Activated CD4-positive, alpha-beta T cell treated with anti-CD3 and anti-CD28 coated beads, Interleukin-2, amount 50 U/mL, for 1 hour (primary cell): Measurements from ENCODE around the gene GPD2.

Experiments used
- DNase-seq: peaks from one replicate; pipeline ENCODE4 v3.0.0-alpha.2; 2020

GPD2 gene

DNA sequence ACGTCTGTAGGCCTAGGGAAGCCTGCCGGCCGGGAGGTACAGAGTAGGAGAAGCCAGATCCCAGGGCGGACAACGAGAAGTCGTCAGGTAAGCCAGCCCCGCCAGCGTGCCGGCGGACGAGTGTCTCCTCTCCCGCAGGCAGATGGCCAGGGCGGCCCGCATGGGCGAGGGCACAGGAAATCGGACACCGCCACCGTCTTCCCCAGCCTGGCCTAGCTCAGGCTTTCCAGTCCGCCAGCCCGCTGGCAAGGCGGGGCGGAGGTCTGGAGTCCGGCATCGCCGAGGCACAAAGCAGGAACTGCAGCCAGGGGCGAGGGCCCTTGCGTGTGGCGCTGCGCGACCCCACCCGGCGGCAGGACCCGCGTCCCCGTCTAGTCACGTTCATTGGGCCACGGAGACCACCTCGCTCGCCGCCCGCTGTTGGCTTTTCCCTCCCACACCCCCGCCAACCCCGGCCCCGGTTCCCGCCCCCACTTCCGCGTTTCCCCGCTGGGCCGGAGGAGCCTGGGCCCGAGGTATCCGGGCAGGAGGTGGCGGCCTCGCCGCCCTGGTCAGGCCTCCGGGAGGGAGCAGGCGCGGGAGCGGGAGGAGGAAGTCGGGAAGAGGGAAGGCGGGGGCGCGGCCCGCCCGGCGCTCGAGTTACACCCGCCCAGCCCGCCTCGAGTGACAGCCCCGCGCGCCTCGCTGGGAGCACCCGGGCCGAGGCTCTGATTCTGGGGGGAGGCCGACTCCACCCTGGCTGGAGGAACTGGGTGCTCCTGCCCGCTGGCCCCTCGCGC lies at the start of gene GPD2:
GPD2 (plus strand) TSS at position 662 of the 779 bp plus-strand sequence. CDS start 39,727 bp downstream, outside the sequence.
- DNase-seq: peak; percentile 50

DNA sequence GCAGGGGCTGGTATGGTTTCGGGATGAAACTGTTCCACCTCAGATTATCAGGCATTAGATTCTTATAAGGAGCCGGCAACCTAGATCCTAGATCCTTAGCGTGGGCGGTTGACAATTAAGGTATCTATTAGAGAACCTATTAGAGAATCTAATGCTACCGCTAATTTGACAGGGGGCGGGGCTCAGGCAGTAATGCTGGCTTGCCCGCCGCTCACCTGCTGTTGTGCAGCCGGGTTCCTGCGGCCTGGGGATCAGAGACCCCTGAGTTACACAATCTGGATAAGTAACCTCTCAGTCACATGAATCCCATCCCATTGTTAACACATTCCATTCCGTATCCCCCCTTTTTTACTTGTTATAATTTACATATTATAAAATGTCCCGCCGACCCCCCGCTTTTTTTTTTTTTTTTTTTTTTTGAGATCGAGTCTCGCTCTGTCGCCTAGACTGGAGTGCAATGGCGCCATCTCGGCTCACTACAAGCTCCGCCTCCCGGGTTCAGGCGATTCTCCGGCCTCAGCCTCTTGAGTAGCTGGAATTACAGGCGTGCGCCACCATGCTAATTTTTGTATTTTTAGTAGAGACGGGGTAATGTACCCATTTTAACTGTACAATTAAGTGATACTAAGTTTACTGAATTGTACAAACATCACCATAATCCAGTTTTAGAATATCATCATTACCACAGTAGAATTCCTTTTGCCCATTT lies 42.0 kb upstream of the GPD2 start:
- DNase-seq: no peak

DNA sequence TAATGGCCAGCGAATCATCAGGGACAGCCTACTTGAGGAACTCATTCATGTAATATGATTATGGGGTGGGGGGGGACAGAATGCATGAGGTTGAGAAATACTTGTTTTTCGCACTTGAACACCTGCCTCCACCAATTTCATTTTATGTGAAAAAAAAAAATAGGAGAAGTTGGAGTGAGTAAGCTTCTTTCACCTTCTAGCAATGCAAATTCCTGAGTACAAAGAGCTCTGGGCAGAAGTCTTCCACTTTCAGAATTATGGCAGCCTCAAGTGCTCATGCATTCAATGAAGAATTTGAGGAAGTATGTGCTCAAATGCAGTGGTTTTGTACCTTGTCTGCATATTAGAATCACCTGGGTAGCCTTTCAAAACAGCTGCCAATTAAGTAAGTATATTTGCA lies 40.1 kb upstream of the GPD2 start:
- DNase-seq: no peak

DNA sequence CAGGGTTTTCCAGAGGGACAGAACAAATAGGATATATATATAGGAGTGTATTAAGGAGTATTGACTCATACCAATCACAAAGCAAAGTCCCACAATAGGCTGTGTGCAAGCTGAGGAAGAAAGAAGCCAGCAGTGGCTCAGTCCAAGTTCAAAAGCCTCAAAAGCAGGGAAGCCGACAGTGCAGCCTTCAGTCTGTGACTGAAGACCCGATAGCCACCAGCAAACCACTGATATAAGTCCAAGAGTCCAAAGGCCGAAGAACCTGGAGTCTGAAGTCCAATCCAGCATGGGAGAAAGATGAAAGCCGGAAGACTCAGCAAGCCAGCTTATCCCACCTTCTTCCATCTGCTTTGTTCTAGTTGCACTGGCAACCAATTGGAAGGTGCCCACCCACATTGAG lies 39.0 kb upstream of the GPD2 start:
- no peak for DNase-seq

DNA sequence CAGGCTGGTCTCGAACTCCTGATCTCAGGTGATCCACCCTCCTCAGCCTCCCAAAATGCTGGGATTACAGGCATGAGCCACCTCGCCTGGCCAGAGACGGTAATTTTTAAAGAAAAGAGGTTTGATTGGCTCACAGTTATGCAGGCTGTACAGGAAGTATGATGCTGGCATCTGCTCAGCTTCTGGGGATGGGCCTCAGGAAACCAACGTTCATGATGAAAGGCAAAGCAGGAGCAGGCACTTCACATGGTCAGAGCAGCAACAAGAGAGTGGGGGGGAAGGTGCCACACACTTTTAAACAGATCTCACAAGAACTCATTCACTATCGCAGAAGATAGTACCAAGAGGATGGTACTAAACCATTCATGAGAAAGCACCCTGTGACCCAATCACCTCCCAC lies 38.0 kb upstream of the GPD2 start:
- no peak for DNase-seq

DNA sequence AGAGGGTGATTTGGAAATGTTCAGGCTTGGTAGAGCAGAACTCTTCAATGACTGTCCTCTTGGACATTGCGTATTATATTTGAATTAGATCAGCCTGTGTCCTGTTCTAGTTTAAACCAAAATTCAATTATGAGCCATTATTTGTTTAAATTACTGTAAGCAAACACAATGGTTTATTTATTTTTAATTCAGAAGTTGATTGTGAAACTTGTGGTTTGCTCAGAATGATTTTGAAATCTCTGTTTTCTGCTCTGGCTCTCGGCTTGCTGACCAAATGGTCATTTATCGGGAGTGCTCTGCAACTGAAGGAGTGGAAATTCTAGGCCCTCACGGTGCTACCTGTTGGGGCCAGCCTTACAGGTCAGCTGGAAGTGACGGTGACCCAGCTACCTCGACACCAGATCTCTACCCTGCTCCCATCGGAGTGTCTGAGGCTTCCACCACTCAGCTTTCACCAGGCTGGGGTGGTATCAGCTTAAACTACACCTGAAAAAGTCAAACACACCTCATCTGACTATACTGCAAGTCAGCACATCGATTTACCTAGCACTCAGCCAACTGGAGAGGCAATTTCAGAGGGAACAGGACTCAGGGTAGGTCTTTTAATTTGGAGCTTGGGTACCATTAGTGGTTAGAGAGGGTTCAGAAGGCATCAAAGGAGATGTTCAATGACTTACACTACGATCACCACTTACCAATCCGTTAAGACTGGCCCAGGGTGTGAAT lies 36.8 kb upstream of the GPD2 start:
- DNase-seq: no peak

DNA sequence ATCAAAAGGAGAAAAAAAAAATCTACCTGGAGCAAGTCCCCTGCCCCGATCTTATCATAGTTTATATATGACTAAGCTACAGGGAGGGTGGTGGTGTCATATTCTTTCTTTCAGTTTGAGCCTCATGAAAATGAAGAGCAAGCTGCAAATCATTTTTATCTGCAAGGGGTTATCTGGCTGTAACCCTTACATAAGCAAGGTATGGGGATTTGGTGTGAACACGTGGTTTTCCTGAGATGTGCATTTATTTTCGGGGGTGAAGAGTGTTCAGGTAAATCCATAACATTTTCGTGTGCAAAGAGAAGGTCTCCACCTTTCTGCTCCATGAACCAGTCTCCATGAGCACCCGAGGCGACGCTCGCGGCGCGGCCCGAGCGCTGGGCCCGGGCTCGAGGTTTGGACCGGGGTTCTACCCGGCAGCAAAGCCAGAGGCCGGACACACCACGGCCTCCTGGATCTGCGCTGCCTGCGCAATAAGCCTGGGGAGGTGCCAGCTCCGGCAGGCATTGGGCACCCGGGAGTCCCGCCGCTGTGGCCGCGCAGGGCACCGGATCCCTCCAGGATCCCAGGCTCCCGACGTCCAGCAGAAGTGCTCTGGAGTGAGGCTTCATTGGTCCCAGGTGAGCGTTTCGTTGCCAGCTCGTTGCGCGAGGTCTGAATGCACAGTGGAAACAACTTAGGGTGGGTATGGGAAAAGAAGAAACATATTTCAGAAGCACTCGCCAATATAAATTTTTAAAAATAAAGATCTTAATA lies 36.1 kb upstream of the GPD2 start:
- DNase-seq: no peak

DNA sequence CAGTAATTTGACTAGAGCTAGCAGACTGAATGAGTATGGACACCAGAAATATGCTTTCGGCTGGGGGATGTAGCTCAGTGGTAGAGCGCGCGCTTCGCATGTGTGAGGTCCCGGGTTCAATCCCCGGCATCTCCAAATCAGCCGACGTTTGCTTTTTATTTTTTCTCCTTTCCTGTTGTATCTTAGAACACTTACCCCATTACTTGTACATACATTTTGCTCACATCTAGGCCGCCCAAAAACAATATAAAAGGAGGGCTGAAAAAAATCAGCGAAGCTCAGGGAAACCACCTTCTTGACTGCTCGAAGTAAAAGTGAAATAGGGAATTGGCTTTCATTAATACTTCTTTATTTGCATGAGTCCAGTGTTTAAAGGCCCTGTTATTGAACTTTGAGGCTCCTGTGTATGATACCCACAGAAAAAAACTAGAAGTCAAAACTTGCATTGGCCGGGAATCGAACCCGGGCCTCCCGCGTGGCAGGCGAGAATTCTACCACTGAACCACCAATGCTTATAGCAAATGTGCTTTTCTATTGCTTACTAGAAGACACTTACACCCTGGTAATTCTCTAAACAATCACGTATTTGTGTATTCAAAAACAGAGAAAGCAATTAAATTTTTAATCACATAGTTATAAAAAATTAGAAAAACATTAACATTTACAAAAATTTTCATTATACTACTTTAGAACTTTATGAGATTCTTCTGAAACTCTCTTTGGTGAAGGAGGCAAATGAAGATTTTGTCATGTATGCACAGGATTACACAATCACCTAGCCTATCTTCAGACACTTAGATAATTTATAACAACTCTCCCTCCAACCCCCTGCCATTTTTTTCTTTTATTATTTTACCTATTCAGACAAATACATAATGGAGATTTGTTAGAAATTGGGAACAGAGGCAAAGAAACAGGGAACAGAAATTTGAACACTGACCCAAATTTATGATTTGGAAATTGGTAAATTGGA lies 35.2 kb upstream of the GPD2 start:
- DNase-seq: peak; percentile 77

DNA sequence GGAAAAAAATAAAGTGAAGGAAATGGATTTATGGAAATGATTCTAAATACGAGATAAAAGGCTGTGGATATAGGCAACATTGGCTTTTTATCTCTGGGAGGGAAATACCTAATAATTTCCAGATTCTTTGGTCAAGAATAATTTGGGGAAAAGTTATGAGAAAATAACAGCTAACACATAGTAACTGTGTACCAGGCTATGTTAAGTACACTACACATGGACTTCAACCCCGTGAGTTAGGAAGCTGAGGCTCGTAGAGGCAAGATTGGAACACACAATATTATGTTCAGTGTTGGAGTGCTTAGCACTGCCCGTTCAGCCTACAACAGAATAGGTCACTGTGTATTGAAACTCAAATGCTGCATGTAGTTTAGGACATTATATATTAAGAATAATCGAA lies 34.3 kb upstream of the GPD2 start:
- DNase-seq: no peak

DNA sequence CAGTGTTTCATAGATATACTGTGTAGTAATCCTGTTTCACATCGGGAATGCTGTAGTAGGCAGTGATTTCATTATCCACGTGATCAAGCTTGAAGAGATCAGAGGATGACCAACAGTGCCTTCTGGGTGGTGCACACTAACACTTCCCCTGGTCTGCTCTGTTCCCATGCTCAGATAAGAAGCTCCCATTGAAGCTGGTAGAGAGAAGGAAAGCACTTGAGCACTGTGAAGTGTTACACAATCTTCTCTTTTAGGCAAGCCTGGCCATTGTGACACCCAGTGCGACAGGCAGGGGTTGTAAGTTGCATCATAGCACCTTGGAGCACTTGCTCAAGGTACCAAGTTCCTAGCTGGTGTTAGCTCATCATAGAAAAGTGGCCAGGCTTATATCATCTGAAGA lies 30.6 kb upstream of the GPD2 start:
- no peak for DNase-seq

DNA sequence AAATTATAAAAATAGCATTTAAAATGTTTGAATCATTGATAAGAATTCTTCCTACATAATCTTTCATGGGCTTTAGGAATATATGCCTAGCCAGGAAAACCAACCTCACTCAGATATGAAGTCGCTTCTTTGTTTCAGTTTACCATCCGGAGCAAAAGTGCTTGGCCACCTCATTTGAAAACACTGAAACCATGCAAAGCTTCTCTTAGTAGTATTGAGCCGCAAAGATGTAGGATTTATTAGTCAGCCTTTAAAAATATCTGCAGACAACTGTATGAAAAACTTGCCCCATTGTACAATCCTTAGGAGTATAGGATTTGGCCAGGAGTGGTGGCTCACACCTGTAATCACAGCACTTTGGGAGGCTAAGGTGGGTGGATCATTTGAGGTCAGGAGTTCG lies 24.3 kb upstream of the GPD2 start:
- no peak for DNase-seq

DNA sequence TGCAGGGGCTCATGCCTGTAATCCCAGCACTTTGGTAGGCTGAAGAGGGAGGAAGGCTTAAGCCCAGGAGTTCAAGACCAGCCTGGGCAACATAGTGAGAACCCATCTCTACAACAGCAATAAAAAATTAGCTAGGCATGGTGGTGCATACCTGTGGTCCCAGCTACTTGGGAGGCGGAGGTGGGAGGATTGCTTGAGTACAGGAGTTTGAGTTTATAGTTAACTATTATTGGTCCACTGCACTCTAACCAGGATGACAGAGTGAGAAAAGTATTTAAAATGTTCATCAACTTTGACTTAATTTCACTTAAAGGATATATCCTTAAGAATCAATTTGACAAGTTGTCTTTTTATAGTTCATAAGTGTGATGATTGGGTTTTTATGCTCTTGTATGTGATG lies 14.3 kb upstream of the GPD2 start:
- DNase-seq: no peak

DNA sequence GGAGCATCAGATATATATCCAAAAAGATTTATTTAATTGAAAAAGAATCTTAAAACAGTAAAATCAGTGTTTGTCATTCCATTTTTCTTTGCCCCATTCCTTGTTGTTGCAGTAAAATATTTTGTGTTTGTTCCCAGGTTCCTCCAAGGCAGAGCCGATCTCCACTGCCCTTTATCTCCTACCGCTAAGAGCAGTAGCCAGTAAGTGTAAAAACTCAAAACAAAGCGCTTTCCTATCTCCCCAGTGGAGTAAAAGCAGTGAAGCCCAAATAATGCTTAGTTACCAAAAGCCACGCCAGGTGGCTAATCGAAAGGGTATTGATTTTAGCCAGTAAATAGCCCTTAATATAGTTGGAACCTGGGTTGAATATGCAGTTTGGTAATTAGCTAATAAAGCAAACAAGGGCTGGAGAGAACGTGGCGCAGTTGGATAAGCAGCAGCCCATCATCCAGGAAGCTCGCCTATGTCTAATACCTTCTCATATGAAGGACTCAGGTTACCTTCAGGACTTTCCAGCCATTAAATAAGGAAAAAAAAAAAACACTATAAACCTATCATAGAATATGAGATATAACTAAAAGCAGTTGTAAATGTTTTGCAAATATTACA lies 12.4 kb upstream of the GPD2 start:
- DNase-seq: no peak

DNA sequence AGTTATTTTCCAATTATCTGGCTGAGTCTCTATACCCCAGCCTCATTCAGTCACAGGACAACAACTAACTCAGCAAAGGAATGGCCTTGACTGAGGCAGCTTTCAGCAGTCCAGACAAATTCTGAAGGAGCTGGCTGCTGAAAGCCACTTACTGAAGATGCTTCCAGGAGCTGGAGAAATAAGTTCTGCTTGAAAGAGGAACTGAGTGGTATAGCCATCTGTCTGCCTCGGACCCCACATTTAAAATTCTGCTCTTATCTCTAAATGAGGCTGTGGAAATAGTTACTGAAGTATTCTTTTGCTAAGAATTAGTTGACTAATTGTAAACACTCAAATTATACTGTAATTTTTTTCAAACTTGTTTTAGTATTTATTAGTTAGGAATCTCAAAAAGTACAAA lies 9.1 kb upstream of the GPD2 start:
- DNase-seq: no peak

DNA sequence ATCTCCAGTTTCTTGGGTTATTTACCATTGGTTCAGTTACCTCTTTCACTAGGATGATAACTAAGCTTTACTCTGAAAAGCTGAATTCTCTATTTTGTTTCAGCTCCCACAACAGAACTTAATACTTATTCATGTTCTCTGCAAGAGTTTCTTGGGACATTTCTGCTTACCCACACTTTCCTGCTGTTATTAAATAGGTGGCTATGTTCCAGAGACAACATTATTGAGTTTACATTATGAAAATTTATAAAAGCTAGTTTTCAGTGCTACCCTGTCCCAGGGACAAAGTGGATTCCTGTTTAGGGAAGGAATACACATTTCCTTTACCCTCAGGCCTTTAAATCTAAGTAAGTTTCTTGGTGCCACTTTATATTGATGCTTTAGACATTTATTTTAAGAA lies 7.0 kb upstream of the GPD2 start:
- no peak for DNase-seq

DNA sequence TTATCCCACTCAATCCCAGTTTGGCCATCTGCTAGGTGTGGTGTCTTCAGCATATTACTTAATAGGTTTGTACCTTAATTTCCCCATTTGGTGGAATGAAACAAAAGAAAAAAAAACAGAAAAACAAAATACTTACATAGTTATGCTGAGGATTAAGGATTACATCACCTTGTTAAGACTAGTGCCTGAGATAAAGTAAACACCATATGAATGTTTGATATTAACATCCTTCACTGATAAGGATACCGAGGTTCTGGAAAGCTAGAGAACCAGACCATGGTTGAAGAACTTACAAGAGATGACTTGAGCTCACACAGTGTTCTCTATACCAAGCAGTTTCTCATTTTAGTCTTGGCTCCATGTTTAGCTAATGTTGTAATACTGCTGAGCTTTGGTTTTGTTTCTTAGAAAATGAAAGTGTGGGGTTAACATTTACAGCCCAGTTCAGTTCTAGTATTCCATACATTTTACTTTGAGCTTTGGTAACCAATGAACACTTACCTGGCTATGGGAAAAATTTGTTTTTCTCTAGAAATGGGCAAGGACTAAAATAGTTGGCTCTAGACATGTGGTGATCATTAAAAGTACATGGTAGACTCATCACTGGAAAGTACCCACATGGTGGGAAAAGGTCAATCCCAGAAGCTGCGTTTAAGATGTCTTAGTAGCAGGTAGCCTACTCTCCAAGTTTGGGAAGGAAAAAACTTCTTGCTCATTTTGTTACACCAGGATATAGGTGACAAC lies 5.8 kb upstream of the GPD2 start:
- no peak for DNase-seq

DNA sequence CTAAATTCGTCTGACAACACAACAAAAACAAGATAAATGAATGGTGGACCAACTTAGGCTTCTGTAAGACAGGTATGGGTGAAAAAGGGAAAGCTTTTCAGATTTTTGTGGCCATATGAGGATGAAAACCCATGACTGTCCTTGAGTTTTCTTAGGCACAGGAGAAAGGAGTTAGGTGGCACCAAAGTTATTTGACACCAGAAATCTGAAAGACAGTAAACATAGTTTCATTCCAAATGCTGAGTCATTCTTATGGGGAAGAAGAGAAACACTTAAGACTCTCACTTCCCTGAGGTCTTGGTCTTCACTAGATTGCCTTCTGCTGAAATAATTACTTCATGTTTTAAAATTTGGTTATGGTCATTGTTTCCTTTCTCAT lies 5.2 kb upstream of the GPD2 start:
- no peak for DNase-seq

DNA sequence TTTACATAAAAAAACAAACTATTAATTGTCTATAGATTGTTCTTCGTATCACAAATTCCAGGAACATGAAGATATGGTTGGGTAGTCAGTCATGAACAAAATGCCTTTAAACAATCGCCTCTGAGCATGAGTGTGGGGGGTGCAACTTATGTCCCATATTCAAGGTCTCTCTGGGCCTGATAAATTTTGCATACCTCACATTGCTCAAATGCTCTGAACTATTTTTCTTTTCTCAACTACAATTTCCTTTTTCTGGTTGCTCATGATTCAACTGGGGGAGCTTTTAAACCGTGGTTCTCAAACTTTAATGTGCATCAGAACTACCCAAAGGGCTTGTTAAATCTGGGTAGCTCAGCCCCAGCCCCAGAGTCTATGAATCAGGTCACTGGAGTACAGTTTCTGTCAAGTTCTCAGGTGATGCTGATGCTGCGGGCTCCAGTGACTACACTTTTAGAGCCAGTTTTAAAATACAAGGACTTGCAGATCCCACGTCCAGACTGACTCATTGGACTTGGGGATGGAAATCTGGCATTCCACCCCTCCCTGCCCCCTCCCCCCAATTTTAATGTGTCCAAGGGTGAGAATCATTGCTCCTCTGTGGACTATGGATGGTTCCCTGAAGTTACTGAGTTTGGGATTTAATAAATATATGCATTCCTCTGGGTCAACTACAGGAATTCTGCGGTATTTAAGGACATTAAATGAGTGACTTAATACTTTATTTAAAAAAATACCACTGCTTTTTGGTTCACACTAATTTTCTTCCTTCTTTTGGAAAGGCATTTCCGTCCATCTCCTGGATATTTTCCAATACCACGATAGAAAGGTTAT lies 1.5 kb upstream of the GPD2 start:
- DNase-seq: no peak

DNA sequence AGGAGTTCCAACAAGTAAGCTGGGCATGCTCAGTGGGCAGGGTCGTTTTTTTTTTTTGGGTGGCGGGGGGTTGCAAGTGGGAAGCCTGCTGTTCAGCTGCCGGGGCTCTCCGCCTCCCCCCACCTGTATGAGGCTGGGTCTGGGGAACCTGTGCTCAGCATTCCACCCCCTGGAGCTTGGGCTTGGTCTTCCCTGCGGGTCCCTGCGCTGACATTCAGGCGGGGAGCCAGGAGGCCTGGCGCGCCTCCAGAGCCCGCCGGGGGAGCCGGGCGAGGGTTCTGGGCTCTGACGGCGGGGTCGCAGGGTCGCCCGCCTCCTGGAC lies 822 bp upstream of the GPD2 start:
- no peak for DNase-seq

DNA sequence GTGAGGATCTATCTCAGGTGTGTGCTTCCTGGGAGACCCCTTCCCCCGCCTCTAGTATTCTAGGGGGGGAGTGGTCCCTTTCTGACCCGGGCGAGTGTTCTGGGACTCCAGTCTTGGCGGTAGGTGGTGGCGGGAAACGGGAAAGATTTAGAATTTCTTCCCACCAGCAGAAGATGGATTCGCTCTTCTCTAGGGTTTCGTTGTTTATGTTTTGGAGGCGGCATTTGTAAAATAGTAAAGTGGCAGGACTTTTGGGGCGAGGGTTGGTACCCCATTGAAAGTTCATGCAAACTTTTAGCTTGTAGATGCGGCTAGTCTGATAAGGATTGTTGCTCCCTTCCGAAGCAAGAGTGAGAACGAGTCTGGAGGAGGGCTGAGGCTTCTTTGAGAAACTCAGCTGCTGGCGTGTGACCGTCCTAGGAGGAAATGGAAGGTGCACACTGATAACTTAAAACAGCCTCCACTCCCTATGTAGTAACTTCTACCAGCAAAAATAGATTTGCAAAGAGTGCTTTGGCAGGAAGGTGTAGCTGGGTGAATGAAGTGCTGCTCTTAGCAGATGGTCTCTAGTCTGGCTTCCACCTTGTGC lies 412 bp downstream of the GPD2 start:
- DNase-seq: no peak
